HG03280 (cell line): Measurements from ENCODE around the gene OPN1MW3.
A peak's percentile ranks its signal among the peaks of the same experiment; 100 is the strongest.
"Not testable (repeated sequence)": the region's sequence is repeated elsewhere in the genome, so short reads cannot be mapped to it uniquely, and the experiment has no call there.

ENCODE experiments used
- ATAC-seq: cut with Tn5 transposase; IDR thresholded peaks from one replicate; pipeline ENCODE4 v1.9.1; 2021; ENCODE audit warnings: mild to moderate bottlenecking, moderate library complexity; ENCODE audit not compliant: unreplicated experiment

OPN1MW3 gene

GRCh38 chrX:154257282-154257681 is at the start of gene OPN1MW3:
OPN1MW3 (plus strand) TSS chrX:154257582; CDS start chrX:154257620, 38 bp downstream.
- ATAC-seq = not testable (repeated sequence)

GRCh38 chrX:154209670-154210418 is 47.5 kb upstream of the OPN1MW3 start:
- ATAC-seq = peak; percentile 87

DNA sequence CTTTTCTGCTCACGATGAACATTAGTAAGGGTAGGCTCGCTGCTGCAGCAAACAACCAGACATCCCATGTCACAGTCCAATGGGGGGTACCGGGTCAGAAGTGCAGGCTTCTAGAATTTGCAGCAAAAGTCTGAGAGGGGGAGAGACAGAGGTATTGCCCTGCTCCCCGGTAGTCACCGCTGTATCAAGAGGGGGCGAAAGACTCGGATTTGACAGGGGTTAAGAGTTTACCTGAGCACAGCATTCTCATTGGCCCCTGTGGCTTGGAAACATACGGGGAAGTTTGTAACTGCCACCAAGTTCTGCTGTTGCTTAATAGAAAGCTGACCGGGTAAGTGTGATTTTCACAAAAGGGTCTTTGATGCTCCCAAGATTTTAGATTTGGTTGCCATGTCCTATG is 46.3 kb upstream of the OPN1MW3 start:
- not testable (repeated sequence) for ATAC-seq

GRCh38 chrX:154211499-154211898 is 45.9 kb upstream of the OPN1MW3 start:
- not testable (repeated sequence) for ATAC-seq

GRCh38 chrX:154219456-154219855 is 37.9 kb upstream of the OPN1MW3 start, which contains the start of gene OPN1MW2:
OPN1MW2 (plus strand) TSS chrX:154219756; CDS start chrX:154219816, 60 bp downstream.
- not testable (repeated sequence) for ATAC-seq

DNA sequence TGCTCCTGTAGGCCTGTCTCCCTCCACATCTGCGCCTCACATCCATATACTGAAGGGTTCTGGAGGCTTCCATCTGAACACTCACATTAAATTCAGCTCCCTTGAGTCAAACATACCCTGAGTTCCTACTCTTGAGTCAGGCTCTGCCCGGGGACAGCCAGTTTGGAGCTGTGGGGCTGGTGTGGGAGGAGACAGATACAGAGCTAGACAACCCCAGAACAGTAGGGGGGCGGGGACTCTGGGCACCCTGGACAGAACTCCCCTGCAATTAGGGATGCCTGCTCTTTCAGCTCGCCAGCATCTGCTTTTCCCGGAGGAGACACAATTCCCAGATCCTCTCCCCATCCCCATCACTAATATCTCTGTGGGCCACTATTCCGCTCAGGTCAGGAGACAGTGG is 32.1 kb upstream of the OPN1MW3 start:
- ATAC-seq = not testable (repeated sequence)

- not testable (repeated sequence) for ATAC-seq
Observed at GRCh38 chrX:154226706-154227105, 30.7 kb upstream of the OPN1MW3 start.

- not testable (repeated sequence) for ATAC-seq
Observed at GRCh38 chrX:154231443-154231842, 25.9 kb upstream of the OPN1MW3 start.

DNA sequence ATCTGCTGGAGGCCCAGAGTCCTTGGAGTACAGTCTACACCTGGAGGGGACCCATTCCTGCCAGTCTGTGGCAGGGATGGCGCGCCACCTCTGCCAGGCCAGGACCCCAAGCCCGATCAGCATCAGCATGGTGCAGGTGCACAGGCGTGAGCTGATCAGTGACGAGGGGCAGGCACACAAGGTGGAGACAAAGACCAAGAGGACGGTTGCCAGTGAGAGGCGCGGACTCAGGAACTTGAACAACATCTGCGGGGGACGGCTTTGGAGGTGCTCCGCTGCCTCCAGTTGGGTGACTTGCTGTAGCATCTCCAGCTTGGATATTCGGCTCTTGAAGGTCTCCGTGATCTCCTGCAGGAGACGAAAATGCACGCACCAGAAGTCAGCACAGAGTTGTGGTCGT is 23.8 kb upstream of the OPN1MW3 start:
- not testable (repeated sequence) for ATAC-seq

DNA sequence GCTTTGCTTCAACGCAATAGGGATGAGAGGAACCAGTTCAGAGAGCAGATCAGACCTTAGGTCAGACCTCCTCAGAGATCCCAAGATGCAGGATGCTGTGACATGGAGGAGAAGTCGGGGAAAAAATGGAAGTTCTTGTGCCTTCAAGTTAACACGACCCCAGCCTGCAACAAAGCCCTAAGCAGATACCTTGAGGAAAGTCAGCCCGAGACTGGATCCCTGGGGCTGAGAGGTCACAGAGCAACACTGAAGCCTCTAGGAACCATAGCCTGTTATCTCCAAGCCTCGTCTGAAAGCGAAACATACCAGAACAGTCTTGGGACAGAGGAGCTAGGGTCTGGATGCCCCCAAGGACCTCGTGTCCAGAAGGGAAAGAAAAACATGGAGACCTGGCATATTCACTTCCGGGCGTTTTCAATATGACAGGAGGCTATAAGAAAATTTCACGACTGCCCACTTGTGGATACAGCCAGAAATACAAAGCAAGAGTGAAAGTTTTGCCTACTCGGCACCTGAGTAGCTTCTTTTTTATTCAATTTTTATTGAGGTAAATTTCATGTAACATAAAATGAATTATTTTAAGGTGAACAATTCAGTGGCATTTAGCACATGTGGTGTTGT is 18.3 kb upstream of the OPN1MW3 start:
- not testable (repeated sequence) for ATAC-seq

DNA sequence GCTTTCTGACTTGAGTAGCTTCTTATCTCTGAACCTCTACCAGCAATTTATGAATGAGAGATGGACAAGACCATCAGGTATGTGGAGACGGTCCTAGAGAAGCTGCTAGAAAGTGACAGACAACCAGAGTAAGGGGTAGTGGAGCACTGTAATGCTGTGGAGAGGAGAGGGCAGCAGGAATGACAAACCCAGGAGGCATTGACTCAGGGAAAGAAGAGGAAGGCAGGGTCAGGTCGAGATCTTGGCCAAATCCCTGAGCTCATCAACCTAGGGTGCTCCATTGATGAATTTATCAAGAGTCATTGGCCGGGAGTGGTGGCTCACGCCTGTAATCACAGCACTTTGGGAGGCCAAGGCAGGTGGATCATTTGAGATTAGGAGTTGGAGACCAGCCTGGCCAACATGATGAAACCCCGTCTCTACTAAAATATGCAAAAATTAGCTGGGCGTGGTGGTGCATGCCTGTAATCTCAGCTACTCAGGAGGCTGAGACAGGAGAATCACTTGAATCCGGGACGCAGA is 17.3 kb upstream of the OPN1MW3 start:
- not testable (repeated sequence) for ATAC-seq

DNA sequence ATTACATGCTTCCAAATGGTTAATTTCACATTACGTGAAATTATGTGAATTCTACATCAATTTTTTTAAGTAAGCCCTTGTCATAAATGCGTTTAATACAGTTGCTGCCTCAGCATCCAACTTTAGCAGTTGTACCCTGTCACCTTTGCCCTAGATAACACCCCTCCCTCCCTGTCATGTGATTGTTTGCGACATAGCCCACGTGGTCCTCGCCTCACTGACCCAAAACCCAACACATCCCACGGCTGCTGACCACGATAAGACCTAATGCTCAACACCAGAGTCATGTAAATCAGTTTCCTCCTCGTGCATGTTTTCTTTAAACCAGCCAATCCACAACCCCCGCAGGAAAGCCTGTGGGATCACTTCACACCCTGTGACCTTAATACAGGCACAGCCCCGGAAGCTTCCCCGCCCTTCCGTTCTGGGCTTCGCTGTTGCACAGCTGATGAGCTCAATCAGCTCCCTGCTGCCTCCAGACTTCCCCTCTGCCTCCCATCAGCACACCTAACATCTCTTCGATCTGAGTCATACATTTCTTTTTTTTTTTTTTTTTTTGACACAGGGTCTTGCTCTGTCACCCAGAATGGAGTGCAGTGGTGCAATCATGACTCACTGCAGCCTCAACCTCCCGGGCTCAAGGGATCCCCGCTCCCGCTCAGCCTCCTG is 9.9 kb upstream of the OPN1MW3 start:
- peak; percentile 88 for ATAC-seq

- peak; percentile 15 for ATAC-seq
Observed at GRCh38 chrX:154248076-154248475, 9.3 kb upstream of the OPN1MW3 start.

DNA sequence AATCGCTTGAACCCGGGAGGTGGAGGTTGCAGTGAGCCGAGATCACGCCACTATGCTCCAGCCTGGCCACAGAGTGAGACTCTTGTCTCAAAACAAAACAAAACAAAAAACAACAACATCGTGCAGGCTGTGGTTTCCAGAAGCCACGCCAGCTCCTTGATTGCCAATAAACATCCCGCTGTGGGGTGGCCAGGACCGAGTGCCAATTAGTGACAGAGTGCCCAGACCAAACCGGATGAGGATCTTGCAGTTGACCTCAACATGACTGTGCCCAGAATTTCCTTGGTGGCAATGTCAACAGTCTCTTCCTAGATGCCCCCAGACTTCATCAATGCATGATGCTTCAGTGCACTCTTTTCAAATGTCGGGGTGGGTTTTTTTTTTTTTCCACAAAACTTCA is 1.3 kb downstream of the OPN1MW3 start:
- not testable (repeated sequence) for ATAC-seq

DNA sequence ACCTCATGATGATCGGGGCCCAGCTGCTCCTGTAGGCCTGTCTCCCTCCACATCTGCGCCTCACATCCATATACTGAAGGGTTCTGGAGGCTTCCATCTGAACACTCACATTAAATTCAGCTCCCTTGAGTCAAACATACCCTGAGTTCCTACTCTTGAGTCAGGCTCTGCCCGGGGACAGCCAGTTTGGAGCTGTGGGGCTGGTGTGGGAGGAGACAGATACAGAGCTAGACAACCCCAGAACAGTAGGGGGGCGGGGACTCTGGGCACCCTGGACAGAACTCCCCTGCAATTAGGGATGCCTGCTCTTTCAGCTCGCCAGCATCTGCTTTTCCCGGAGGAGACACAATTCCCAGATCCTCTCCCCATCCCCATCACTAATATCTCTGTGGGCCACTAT is 5.7 kb downstream of the OPN1MW3 start:
- ATAC-seq = not testable (repeated sequence)

GRCh38 chrX:154269245-154269644 is 11.9 kb downstream of the OPN1MW3 start:
- not testable (repeated sequence) for ATAC-seq

DNA sequence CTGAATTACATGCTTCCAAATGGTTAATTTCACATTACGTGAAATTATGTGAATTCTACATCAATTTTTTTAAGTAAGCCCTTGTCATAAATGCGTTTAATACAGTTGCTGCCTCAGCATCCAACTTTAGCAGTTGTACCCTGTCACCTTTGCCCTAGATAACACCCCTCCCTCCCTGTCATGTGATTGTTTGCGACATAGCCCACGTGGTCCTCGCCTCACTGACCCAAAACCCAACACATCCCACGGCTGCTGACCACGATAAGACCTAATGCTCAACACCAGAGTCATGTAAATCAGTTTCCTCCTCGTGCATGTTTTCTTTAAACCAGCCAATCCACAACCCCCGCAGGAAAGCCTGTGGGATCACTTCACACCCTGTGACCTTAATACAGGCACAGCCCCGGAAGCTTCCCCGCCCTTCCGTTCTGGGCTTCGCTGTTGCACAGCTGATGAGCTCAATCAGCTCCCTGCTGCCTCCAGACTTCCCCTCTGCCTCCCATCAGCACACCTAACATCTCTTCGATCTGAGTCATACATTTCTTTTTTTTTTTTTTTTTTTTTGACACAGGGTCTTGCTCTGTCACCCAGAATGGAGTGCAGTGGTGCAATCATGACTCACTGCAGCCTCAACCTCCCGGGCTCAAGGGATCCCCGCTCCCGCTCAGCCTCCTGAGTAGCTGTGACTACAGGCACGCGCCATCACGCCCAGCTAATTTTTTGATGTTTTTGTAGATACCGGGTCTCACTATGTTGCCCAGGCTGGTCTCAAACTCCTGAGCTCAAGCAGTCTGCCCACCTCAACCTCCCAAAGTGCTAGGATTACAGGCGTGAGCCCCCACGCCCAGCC is 27.3 kb downstream of the OPN1MW3 start:
- peak; percentile 70 for ATAC-seq

GRCh38 chrX:154286406-154286805 is 29.0 kb downstream of the OPN1MW3 start:
- ATAC-seq = not testable (repeated sequence)

GRCh38 chrX:154294791-154295574 is 37.6 kb downstream of the OPN1MW3 start, which contains the start of gene TEX28:
TEX28 (minus strand) TSS chrX:154295124; CDS start chrX:154292117, 3,007 bp downstream.
- no peak for ATAC-seq
